Measurements from ENCODE around the gene EVPL. TPM values are rescaled to one million over a fixed set of nuclear protein-coding genes. Genes with fewer than 3 reads are reported as not detected.
A peak's percentile ranks its signal among the peaks of the same experiment; 100 is the strongest.
"Not testable (repeated sequence)": the region's sequence is repeated elsewhere in the genome, so short reads cannot be mapped to it uniquely, and the experiment has no call there.

Gene EVPL
- total and polyA plus RNA-seq, 12 donors, result 0.04 to 0.31 (median 0.05) TPM; not detected in 6

GRCh38 chr17:75970626-75971025 lies 56.5 kb downstream of the EVPL start:
- no peaks in the 10 kb centered on the region for H3K9me3 ChIP-seq
- WGBS, 2 donors, result 89 to 90% methylated on average over 7 of the region's 7 CpGs
- ATAC-seq (no peak), DNase-seq (no peak)
- peaks cover 0 to 75% (median 24%) of the 10 kb centered on the region in 9 donors for H3K36me3 ChIP-seq
- intact Hi-C loops (cut with DNase I), result no loop called here
- peaks cover 0 to 35% (median 20%) of the 10 kb centered on the region in 9 donors for H3K4me1 ChIP-seq
- no peak for TF ChIP-seq CTCF (IDR thresholded peaks at IDR 0.05)
- no peak overlapping the region for H3K4me3 ChIP-seq
- H3K27ac ChIP-seq, result peak overlapping the region in 4 of 10 donors; percentile 25 to 86 (median 57)
- H3K27me3 ChIP-seq, result no peaks in the 10 kb centered on the region

- ATAC-seq (peak in 3 of 8 donors; percentile 27 to 44 (median 44)), DNase-seq (no peak)
- Histone ChIP-seq H3K27ac (peak overlapping the region in 4 of 10 donors; percentile 25 to 86 (median 57)), H3K36me3 (peaks cover 0 to 75% (median 24%) of the 10 kb centered on the region in 9 donors), H3K4me3 (no peak overlapping the region), H3K27me3 (no peaks in the 10 kb centered on the region), H3K9me3 (no peaks in the 10 kb centered on the region), H3K4me1 (peaks cover 0 to 30% (median 14%) of the 10 kb centered on the region in 9 donors)
- WGBS, 2 donors, result 58 to 72% methylated on average over 4 of the region's 4 CpGs
- TF ChIP-seq CTCF (IDR thresholded peaks at IDR 0.05), result no peak
- intact Hi-C loops (cut with DNase I), result no loop called here
Measured at GRCh38 chr17:75970011-75970523, 57.0 kb downstream of the EVPL start.

- peak overlapping the region in 2 of 10 donors; percentile 60 to 86 for H3K27ac ChIP-seq
- peaks cover 0 to 31% (median 16%) of the 10 kb centered on the region in 9 donors for H3K4me1 ChIP-seq
- H3K4me3 ChIP-seq; ATAC-seq; intact Hi-C loops (cut with DNase I); H3K27me3 ChIP-seq; DNase-seq; H3K9me3 ChIP-seq: not testable (repeated sequence)
- 88 to 97% methylated on average over 10 of the region's 10 CpGs for WGBS, 2 donors
- H3K36me3 ChIP-seq, result peaks cover 0 to 76% (median 20%) of the 10 kb centered on the region in 9 donors
Measured at GRCh38 chr17:75969044-75969443, 58.1 kb downstream of the EVPL start.

- Histone ChIP-seq H3K27ac (no peak overlapping the region), H3K36me3 (peaks cover 0 to 58% (median 13%) of the 10 kb centered on the region in 9 donors), H3K27me3 (no peaks in the 10 kb centered on the region), H3K4me1 (peaks cover 0 to 29% (median 16%) of the 10 kb centered on the region in 9 donors), H3K4me3 (no peak overlapping the region), H3K9me3 (no peaks in the 10 kb centered on the region)
- TF ChIP-seq CTCF (IDR thresholded peaks at IDR 0.05), result no peak
- WGBS, 2 donors, result 94 to 95% methylated on average over 6 of the region's 6 CpGs
- intact Hi-C loops (cut with DNase I), result no loop called here
- ATAC-seq (no peak), DNase-seq (no peak)
Measured at GRCh38 chr17:75965468-75965867, 61.6 kb downstream of the EVPL start.

GRCh38 chr17:75959839-75960511 lies 67.1 kb downstream of the EVPL start:
- no peaks in the 10 kb centered on the region for H3K9me3 ChIP-seq
- no peaks in the 10 kb centered on the region for H3K27me3 ChIP-seq
- intact Hi-C loops (cut with DNase I), result no loop called here
- peaks cover 0 to 66% (median 16%) of the 10 kb centered on the region in 9 donors for H3K36me3 ChIP-seq
- H3K27ac ChIP-seq, result no peak overlapping the region
- H3K4me1 ChIP-seq, result peaks cover 0 to 33% (median 22%) of the 10 kb centered on the region in 9 donors
- no peak overlapping the region for H3K4me3 ChIP-seq
- peak in 2 of 8 donors; percentile 33 to 37 for ATAC-seq
- WGBS, 2 donors, result 95 to 97% methylated on average over 11 of the region's 11 CpGs
- no peak for TF ChIP-seq CTCF (IDR thresholded peaks at IDR 0.05)
- no peak for DNase-seq

Measured in heart right ventricle (tissue), 16 donors.